PC-3 (cell line): Measurements from ENCODE around the gene HCLS1.

Source experiments
- CTCF ChIP-seq: fragments of 300-600 bp; sonication (generic); conservative IDR thresholded peaks from 2 replicates; pipeline ENCODE4 v1.5.1; 2017; ENCODE audit warnings: antibody characterized with exemption, low read depth, mild to moderate bottlenecking, low read length
- EZH2 ChIP-seq: fragments of 300-600 bp; sonication (generic); IDR thresholded peaks from one replicate; pipeline ENCODE4 v1.6.1; 2017; ENCODE audit warnings: antibody characterized with exemption, mild to moderate bottlenecking, low read length; ENCODE audit not compliant: unreplicated experiment
- EZH2phosphoT487 ChIP-seq: fragments of 300-600 bp; sonication (generic); IDR thresholded peaks from 2 replicates; pipeline ENCODE4 v1.6.1; 2018; ENCODE audit warnings: mild to moderate bottlenecking, antibody characterized with exemption, low read length, borderline replicate concordance

- no peak for TF ChIP-seq CTCF
- no peak for TF ChIP-seq EZH2
- TF ChIP-seq EZH2phosphoT487 = no peak
These were observed 33.5 kb downstream of the HCLS1 start for GRCh38 chr3:121627211-121627610.
